Fibroblast of the conjunctiva (primary cell): ENCODE results near the gene CYTH3.

Experiments
- DNase-seq: peaks from one replicate; pipeline ENCODE4 v3.0.0-alpha.2; 2010; ENCODE audit warnings: low read depth

Gene CYTH3

GRCh38 chr7:6279937-6280336 lies 7.5 kb upstream of the CYTH3 start:
- no peak for DNase-seq

- DNase-seq, result no peak
Measured at GRCh38 chr7:6279341-6279740, 6.9 kb upstream of the CYTH3 start.

GRCh38 chr7:6278749-6279310 lies 6.4 kb upstream of the CYTH3 start:
- DNase-seq, result no peak

GRCh38 chr7:6277476-6277875 lies 5.1 kb upstream of the CYTH3 start:
- no peak for DNase-seq

GRCh38 chr7:6276911-6277408 lies 4.5 kb upstream of the CYTH3 start:
- no peak for DNase-seq

GRCh38 chr7:6274743-6275142 lies 2.3 kb upstream of the CYTH3 start:
- no peak for DNase-seq

- no peak for DNase-seq
Measured at GRCh38 chr7:6273917-6274630, 1.6 kb upstream of the CYTH3 start.

- no peak for DNase-seq
Measured at GRCh38 chr7:6273380-6273837, 985 bp upstream of the CYTH3 start.

GRCh38 chr7:6271694-6272440 lies 557 bp downstream of the CYTH3 start:
- DNase-seq, result no peak

- peak; percentile 49 for DNase-seq
Measured at GRCh38 chr7:6271060-6271658, 1.3 kb downstream of the CYTH3 start.

GRCh38 chr7:6269527-6269926 lies 2.9 kb downstream of the CYTH3 start:
- no peak for DNase-seq

GRCh38 chr7:6268907-6269306 lies 3.5 kb downstream of the CYTH3 start:
- no peak for DNase-seq

GRCh38 chr7:6268023-6268900 lies 4.2 kb downstream of the CYTH3 start:
- DNase-seq, result no peak

- DNase-seq, result no peak
Measured at GRCh38 chr7:6266699-6267098, 5.7 kb downstream of the CYTH3 start.

- no peak for DNase-seq
Measured at GRCh38 chr7:6262221-6262620, 10.2 kb downstream of the CYTH3 start.

GRCh38 chr7:6261699-6262098 lies 10.7 kb downstream of the CYTH3 start:
- DNase-seq, result no peak

- peak; percentile 74 for DNase-seq
Measured at GRCh38 chr7:6260291-6261187, 11.9 kb downstream of the CYTH3 start.

GRCh38 chr7:6259257-6259656 lies 13.2 kb downstream of the CYTH3 start:
- no peak for DNase-seq

GRCh38 chr7:6258440-6259182 lies 13.8 kb downstream of the CYTH3 start:
- DNase-seq, result peak; percentile 92

GRCh38 chr7:6257675-6258074 lies 14.7 kb downstream of the CYTH3 start:
- DNase-seq, result no peak
